ENCODE results near the gene C6orf52. TPM values are rescaled to one million over a fixed set of nuclear protein-coding genes. Genes with fewer than 3 reads are reported as not detected.

C6orf52 gene
- total RNA-seq, 3 donors from 2014 or later = 1.2 to 1.7 TPM; not detected in 1

DNA sequence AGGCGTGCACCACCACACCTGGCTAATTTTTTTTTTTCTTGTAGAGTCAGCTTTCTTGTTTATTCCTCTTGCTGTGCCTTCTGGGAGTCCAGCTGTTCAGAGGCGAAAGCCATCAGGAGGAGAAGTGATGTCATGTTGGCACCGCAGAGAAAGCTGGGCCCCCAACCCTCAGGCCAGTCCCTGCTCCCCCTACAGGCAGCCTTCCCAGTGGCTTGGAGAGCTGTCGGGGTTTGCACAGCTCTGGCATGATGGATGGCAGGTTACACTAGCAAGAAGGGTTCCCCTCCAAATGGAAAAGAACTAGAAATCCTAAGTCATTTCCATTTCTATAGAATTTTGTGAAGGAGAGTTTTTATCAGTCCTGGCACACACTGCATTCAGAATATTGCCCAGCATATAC is 72.6 kb downstream of the C6orf52 start:
- DNase-seq (no peak), ATAC-seq (no peak)
- Histone ChIP-seq H3K36me3 (ENCODE audit: low read depth) (no peaks in the 10 kb centered on the region), H3K4me3 (no peak overlapping the region), H3K9me3 (no peaks in the 10 kb centered on the region), H3K4me1 (ENCODE audit: low read depth) (no peaks in the 10 kb centered on the region)
- intact Hi-C loops (cut with DNase I, micrococcal nuclease) = no loop called here
- TF ChIP-seq, protein P1, sequence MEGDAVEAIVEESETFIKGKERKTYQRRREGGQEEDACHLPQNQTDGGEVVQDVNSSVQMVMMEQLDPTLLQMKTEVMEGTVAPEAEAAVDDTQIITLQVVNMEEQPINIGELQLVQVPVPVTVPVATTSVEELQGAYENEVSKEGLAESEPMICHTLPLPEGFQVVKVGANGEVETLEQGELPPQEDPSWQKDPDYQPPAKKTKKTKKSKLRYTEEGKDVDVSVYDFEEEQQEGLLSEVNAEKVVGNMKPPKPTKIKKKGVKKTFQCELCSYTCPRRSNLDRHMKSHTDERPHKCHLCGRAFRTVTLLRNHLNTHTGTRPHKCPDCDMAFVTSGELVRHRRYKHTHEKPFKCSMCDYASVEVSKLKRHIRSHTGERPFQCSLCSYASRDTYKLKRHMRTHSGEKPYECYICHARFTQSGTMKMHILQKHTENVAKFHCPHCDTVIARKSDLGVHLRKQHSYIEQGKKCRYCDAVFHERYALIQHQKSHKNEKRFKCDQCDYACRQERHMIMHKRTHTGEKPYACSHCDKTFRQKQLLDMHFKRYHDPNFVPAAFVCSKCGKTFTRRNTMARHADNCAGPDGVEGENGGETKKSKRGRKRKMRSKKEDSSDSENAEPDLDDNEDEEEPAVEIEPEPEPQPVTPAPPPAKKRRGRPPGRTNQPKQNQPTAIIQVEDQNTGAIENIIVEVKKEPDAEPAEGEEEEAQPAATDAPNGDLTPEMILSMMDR (IDR thresholded peaks at IDR 0.05) = no peak

Other genes with a start within 250 kb of the C6orf52 start
- gene GCNT2, start 173.3 kb downstream of the C6orf52 start, total RNA-seq = 10 to 100 TPM; 11.7 to 22.3 (median 19.8) TPM
- gene PAK1IP1, start 356 bp upstream of the C6orf52 start, total RNA-seq = 10 to 100 TPM in 1 of 3 donors, 1 to 10 TPM in 2; 5.8 to 12.5 (median 9.8) TPM
- 10 to 100 TPM; 69.2 to 96.3 (median 86.7) TPM for gene TMEM14C, start 28.5 kb upstream of the C6orf52 start, total RNA-seq
- 10 to 100 TPM; 48.9 to 61.2 (median 60.8) TPM for gene TMEM14B, start 53.2 kb upstream of the C6orf52 start, total RNA-seq
- gene MAK, start 143.9 kb upstream of the C6orf52 start, total RNA-seq = not detected
- not detected for gene GCM2, start 187.4 kb upstream of the C6orf52 start, total RNA-seq
- gene SYCP2L, start 192.4 kb upstream of the C6orf52 start, total RNA-seq = under 1 TPM in 2 of 3 donors, not detected in 1; 0.12 to 0.57 TPM